GM12801 (cell line): ENCODE data around the gene AURKA.

ENCODE experiments used
- CTCF ChIP-seq: IDR thresholded peaks from one replicate; pipeline ENCODE4 v1.5.1; 2011; ENCODE audit warnings: control low read depth; ENCODE audit not compliant: insufficient read length; ENCODE audit errors: extremely low read depth

Gene AURKA

GRCh38 chr20:56433221-56433879 lies 41.3 kb upstream of the AURKA start:
- no peak for TF ChIP-seq CTCF

GRCh38 chr20:56431471-56431870 lies 39.5 kb upstream of the AURKA start:
- TF ChIP-seq CTCF = no peak

GRCh38 chr20:56430957-56431356 lies 38.9 kb upstream of the AURKA start:
- no peak for TF ChIP-seq CTCF

GRCh38 chr20:56430461-56430860 lies 38.4 kb upstream of the AURKA start:
- TF ChIP-seq CTCF = no peak

GRCh38 chr20:56429941-56430340 lies 37.9 kb upstream of the AURKA start:
- no peak for TF ChIP-seq CTCF

GRCh38 chr20:56429502-56429901 lies 37.5 kb upstream of the AURKA start:
- TF ChIP-seq CTCF = no peak

- no peak for TF ChIP-seq CTCF
Observed at GRCh38 chr20:56428881-56429280, 36.9 kb upstream of the AURKA start.
